ENCODE measurements around the gene MPHOSPH6.

Gene MPHOSPH6

DNA sequence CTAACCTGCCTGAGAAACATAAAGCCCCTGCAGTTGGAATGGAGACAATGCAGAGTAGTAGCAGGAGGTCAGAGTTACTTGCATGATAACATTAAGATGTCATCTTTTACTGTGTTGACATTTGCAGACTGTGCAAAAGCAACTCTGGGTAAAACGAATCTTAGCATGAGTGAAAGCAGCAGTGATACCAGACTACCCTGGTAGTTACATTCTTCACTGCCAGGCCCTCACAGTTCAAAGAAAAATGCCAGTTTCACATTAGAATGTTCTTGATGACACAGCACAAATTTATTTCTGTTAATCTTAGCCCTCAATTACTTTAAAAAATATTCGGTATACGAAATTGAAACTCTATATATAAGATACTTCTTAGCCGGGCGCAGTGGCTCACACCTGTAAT lies 12.2 kb downstream of the MPHOSPH6 start:
- TF ChIP-seq GABPA (IDR thresholded peaks at IDR 0.05; ENCODE audit: low read depth) (no peak), CTCF (IDR thresholded peaks at IDR 0.05; ENCODE audit: insufficient read depth, low read length) (no peak), POLR2AphosphoS5 (IDR thresholded peaks at IDR 0.05; ENCODE audit: low read depth) (no peak), REST (IDR thresholded peaks at IDR 0.05; ENCODE audit: insufficient replicate concordance, low read depth) (no peak), SPI1 (IDR thresholded peaks at IDR 0.05; ENCODE audit: borderline replicate concordance, low read depth) (no peak)
- H3K27ac ChIP-seq (replicated peaks) = no peak overlapping the region
- no peak for DNase-seq (ENCODE audit: low read depth in 1 of 2, low spot score in 1 of 2)
- no peak overlapping the region for H3K4me3 ChIP-seq (replicated peaks; ENCODE audit: insufficient read depth, low read length)
- H3K27me3 ChIP-seq (ENCODE audit: insufficient read depth, poor library complexity, severe bottlenecking) = no peaks in the 10 kb centered on the region

DNA sequence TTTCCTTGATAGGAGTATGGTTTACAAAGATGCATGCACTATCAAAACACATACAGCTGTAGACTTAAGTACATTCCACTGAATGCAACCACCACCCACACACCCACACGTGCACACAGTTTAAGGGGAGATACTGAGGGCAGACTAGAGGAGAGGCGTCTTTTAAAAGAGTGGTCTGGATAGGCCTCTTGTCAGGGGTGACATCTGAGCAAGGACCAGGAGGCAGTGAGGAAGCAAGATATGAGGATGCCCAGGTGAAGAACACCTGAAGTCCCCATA lies 12.6 kb downstream of the MPHOSPH6 start:
- H3K27me3 ChIP-seq (ENCODE audit: insufficient read depth, poor library complexity, severe bottlenecking) = no peaks in the 10 kb centered on the region
- H3K4me3 ChIP-seq (replicated peaks; ENCODE audit: insufficient read depth, low read length) = no peak overlapping the region
- DNase-seq (ENCODE audit: low read depth in 1 of 2, low spot score in 1 of 2) = no peak
- TF ChIP-seq SPI1 (IDR thresholded peaks at IDR 0.05; ENCODE audit: borderline replicate concordance, low read depth) (no peak), REST (IDR thresholded peaks at IDR 0.05; ENCODE audit: insufficient replicate concordance, low read depth) (no peak), CTCF (IDR thresholded peaks at IDR 0.05; ENCODE audit: insufficient read depth, low read length) (no peak), POLR2AphosphoS5 (IDR thresholded peaks at IDR 0.05; ENCODE audit: low read depth) (no peak), GABPA (IDR thresholded peaks at IDR 0.05; ENCODE audit: low read depth) (no peak)
- no peak overlapping the region for H3K27ac ChIP-seq (replicated peaks)

DNA sequence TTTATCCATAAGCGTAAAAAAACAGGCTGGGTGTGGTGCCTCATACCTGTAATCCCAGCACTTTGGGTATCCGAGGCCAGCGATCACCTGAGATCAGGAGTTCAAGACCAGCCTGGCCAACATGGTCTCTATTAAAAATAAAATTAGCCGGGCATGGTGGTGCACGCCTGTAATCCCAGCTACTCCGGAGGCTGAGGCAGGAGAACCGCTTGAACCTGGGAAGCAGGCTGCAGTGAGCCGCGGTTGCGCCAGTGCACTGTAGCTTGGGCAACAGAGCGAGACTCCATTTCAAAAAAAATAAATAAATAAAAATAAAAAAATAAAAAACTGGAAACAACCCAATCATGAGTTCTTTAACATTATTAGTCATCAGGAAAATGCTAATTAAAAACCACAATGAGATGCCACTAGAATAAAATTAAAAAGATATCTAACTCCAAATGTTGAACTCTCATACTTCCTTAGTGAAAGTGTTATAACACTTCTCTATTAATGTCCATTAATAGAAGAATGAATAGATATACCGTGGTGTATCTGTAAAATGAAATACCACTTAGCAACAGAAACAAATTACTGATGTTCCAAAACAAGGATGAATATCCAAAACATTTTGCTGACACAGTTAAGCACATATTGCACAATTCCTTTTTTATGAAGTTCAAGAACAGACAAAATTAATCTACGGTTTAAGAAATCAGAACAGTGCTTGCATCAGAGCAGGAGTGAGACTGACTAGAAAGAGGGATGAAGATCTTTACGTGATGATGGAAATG lies 13.1 kb downstream of the MPHOSPH6 start:
- no peak overlapping the region for H3K4me3 ChIP-seq (replicated peaks; ENCODE audit: insufficient read depth, low read length)
- no peaks in the 10 kb centered on the region for H3K27me3 ChIP-seq (ENCODE audit: insufficient read depth, poor library complexity, severe bottlenecking)
- no peak for DNase-seq (ENCODE audit: low read depth in 1 of 2, low spot score in 1 of 2)
- H3K27ac ChIP-seq (replicated peaks) = no peak overlapping the region
- TF ChIP-seq SPI1 (IDR thresholded peaks at IDR 0.05; ENCODE audit: borderline replicate concordance, low read depth) (no peak), REST (IDR thresholded peaks at IDR 0.05; ENCODE audit: insufficient replicate concordance, low read depth) (no peak), CTCF (IDR thresholded peaks at IDR 0.05; ENCODE audit: insufficient read depth, low read length) (no peak), GABPA (IDR thresholded peaks at IDR 0.05; ENCODE audit: low read depth) (no peak), POLR2AphosphoS5 (IDR thresholded peaks at IDR 0.05; ENCODE audit: low read depth) (no peak)

All from HL-60 (cell line).